Large intestine (tissue), 3 donors: ENCODE results near the gene KRTAP10-3. TPM values are rescaled to one million over a fixed set of nuclear protein-coding genes. Genes with fewer than 3 reads are reported as not detected.

Experiments used
- DNase-seq, 2 donors: peaks; one replicate each; pipeline versions ENCODE4 v3.0.0 to v3.0.0-alpha.2; 2013
- H3K27ac ChIP-seq: one replicate; pipeline ENCODE4 v1.5.1; 2013; ENCODE audit warnings: low read length
- H3K27me3 ChIP-seq: 2 replicates; pipeline ENCODE4 v1.6.1; 2013; ENCODE audit warnings: low read length; ENCODE audit not compliant: control insufficient read depth, insufficient read depth
- H3K36me3 ChIP-seq: 2 replicates; pipeline ENCODE4 v1.6.1; 2013; ENCODE audit warnings: low read length; ENCODE audit not compliant: control insufficient read depth, insufficient read depth
- H3K4me1 ChIP-seq: one replicate; pipeline ENCODE4 v1.6.1; 2013; ENCODE audit warnings: low read length; ENCODE audit not compliant: control insufficient read depth, insufficient read depth
- H3K4me3 ChIP-seq: one replicate; pipeline ENCODE4 v1.5.1; 2013; ENCODE audit warnings: low read length
- H3K9me3 ChIP-seq: one replicate; pipeline ENCODE4 v1.6.1; 2013; ENCODE audit warnings: mild to moderate bottlenecking, low read depth, low read length, moderate library complexity; ENCODE audit not compliant: control insufficient read depth
- WGBS: methylation state at CpG from one replicate; pipeline ENCODE4 v1.1.5; 2013; ENCODE audit warnings: low lambda C conversion rate; ENCODE audit not compliant: insufficient coverage; 5-methylcytosine and 5-hydroxymethylcytosine counted together
- polyA plus RNA-seq: library from polyadenylated mRNA; unstranded; fragments of 120-200 nt; gene quantifications from one replicate; pipeline ENCODE4 v1.2.1, GENCODE V29; 2013

Gene KRTAP10-3
- polyA plus RNA-seq, 1 donor = not detected

DNA sequence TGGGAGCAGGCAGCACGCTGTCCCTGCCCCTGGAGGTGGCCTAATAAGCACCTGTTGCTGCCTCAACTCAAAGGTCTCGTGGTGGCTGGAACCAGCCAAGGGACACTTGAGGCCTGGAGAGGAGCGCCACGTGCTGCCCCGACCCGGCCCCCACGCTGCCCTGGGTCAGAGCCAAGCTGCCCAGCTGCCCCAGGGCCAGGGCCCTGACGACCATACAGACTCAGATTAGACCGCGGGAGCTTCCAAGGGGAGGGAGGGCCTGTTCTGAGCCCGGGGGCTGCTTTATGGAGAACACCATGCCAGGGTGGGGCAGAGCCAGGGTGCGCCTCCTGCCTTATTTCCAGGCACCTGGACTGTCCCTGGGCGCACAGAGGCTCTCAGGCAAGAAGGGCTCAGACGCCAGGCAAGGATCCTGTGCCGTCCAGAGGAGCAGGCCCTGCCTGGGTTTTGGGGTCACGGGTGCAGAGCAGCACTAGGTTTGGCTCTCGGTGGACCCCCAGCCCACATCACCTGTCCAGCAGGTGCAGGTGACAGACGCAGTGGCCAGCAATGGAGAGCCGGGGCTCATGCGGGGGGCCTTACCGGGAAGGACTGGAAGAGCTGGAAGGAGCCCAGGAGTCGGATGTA is 37.2 kb downstream of the KRTAP10-3 start:
- DNase-seq = no peak
- no peak overlapping the region for H3K4me3 ChIP-seq
- no peaks in the 10 kb centered on the region for H3K4me1 ChIP-seq
- H3K9me3 ChIP-seq = peaks cover 3% of the 10 kb centered on the region
- WGBS = no CpG with 5 or more reads among the region's 22 CpGs
- H3K27ac ChIP-seq = no peak overlapping the region
- no peaks in the 10 kb centered on the region for H3K36me3 ChIP-seq
- no peaks in the 10 kb centered on the region for H3K27me3 ChIP-seq

DNA sequence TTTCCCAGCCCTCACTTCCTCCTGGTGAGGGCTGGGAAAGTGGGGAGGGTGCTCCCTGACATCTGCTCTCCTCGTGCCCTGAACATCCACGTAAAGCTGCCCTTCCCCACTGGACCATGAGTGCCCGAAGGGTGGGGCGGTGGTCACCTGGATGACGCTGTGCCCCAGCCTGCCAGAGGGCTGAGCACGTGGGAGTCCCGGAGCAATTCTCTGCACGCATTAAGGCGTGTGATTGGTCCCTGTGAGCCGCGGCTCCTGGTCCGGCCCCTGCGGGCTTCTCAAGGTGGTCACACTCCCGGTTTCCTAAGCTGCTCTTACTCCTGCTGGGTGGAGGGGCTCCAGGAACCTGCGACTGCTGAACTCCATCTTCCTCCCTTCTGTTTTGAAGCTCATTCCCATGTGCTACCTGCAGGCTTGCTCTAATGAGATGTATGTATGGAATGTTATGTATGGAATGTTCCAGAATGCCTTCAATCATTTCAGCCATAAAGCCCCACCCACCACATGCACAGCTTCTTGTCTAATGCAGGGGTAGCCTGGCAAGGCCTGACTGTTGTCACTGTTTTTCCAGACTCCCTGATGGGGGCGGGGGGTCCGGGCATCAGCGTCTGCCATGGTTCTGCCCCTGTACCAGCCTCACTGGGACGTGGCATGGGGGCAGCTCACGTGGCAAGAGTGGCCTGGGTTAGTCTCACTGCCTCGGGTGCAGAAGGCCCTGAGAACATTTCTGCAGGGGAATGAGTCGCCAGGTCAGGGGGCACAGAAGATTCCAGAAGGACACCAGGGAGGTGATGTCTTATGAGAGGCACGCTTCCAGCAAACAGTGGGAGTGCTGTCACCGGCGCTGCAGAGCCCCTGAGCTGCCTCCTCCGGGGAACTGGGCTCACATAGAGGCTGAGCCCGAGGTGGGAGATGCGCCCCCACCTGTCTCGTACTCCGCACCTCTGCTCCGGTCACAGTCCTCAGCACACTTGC is 38.0 kb downstream of the KRTAP10-3 start:
- DNase-seq = no peak
- Histone ChIP-seq H3K27me3 (no peaks in the 10 kb centered on the region), H3K4me3 (no peak overlapping the region), H3K9me3 (peaks cover 3% of the 10 kb centered on the region), H3K27ac (no peak overlapping the region), H3K4me1 (no peaks in the 10 kb centered on the region), H3K36me3 (no peaks in the 10 kb centered on the region)
- no CpG with 5 or more reads among the region's 31 CpGs for WGBS

DNA sequence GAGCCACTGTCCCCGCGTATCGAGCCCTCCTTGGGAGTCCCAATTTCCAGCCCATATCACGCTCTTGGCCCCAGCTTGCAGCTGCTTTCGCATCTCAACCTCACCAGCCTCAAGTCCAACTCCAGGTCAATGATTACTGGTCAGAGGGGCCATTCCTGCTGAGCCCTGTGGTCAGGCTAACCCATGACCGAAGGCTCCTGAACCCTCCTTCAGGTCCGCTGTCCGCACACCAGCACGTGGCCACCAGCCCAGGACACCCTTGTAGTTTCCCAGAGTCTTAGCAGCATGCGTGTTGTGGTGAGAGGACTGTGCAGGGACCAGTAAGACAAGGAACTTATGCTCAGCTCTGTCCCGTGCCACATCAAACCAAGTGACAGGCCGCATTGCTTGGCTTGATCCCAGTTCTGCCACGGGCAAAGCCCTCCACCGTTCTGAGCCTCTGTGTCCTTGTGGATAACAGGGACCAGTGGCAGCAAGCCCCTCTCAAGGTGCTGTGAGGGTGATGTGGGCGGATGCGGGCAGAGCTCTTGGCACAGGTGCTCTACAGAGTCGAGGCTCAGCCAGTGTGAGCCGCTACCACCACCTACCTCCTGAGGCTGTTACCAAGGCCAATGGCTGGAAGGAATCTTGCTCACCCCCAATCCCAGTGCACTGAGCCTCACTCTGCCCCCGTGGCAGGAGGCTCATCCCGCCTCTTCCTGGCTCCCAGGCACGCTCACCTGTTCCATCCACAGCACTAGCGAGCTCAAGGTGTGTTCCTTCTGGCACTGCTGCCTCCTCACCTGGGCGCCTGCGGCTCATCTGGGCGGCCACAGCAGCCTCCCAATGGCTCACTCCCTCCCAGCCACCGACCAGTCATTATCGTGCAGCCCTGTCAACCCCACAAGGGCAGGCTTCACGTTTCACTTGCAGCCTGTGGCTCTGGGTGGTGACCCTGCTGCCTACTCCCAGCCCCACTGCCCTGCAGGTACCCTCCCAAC is 39.0 kb downstream of the KRTAP10-3 start:
- Histone ChIP-seq H3K27ac (no peak overlapping the region), H3K36me3 (no peaks in the 10 kb centered on the region), H3K9me3 (peaks cover 3% of the 10 kb centered on the region), H3K4me3 (no peak overlapping the region), H3K27me3 (no peaks in the 10 kb centered on the region), H3K4me1 (no peaks in the 10 kb centered on the region)
- WGBS = no CpG with 5 or more reads among the region's 28 CpGs
- no peak for DNase-seq

DNA sequence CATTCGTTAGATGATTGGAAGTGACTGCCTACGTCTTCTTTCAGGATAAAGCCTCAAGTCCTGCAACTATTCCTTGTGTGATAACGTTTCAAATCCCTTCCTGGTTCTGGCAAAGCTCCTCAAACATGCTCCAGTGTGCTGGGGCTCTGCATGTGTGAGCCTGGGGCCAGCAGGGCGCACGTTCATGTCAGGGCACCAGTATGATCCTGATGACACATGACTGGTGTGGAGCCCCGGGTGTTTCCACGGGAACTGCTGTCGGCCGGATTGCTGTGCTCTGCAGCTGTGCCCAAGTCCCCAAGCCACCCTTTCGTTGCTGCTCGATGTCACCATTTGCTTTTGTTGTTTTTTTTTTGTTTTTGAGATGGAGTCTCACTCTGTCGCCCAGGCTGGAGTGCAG is 39.9 kb downstream of the KRTAP10-3 start:
- no peak for DNase-seq

DNA sequence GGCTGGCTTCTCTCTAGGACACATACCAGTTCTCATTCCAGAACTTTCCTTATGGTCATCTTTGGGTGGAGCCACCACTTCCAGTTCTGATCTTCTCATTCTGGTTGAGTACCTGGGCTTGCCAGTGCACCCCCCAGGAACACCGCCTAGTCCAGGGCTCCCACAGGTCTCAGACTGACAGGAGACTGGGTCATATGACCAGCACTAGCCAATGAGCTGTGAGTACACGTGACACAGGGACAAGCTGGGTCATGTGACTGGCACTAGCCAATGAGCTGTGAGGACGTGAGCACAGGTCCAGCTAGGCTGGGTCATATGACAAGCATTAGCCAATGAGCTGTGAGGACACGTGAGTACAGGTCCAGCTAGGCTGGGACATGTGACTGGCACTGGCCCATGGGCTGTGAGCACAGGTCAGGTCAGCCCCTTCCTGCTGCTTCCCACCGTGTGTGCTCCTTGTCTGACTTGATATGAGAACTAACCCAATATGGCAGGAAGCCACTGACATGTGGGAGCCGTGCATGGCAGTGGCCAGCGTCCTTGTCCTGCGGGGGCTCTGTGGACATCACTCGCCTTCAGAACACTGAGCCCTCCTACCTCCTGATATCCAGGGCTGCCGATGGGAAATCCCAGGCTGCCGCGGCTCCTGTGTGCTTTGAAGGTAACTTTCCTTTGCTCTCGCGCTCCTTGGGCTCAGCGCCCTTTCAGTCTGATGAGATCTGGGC is 41.3 kb downstream of the KRTAP10-3 start:
- Histone ChIP-seq H3K27me3 (no peaks in the 10 kb centered on the region), H3K36me3 (no peaks in the 10 kb centered on the region), H3K9me3 (no peaks in the 10 kb centered on the region), H3K4me3 (no peak overlapping the region), H3K27ac (no peak overlapping the region), H3K4me1 (no peaks in the 10 kb centered on the region)
- DNase-seq = peak in 1 of 2 donors; percentile 19
- WGBS = no CpG with 5 or more reads among the region's 15 CpGs

More for the DNA sequence above, 39.9 kb downstream of the KRTAP10-3 start:
- Histone ChIP-seq H3K9me3 (peaks cover 3% of the 10 kb centered on the region), H3K36me3 (no peaks in the 10 kb centered on the region), H3K27ac (no peak overlapping the region), H3K27me3 (no peaks in the 10 kb centered on the region), H3K4me1 (no peaks in the 10 kb centered on the region), H3K4me3 (no peak overlapping the region)
- no CpG with 5 or more reads among the region's 12 CpGs for WGBS

DNA sequence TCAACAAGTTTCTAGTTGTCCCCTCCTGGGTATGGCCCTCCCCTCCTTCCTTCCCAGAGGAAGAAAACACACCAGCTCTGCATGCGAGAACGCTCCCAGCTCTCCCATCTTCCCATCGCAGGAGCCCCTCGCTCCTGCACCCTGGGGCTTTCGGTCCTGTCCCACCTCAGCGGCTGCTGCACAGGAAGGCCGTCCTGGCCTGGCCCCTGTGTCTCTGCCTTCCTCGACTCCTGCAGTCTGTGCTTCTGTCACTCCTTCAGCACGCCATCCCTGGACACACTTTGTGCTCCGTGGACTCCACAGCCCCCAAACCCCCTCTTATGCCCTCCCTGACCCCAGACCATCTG is 41.8 kb downstream of the KRTAP10-3 start:
- Histone ChIP-seq H3K4me3 (no peak overlapping the region), H3K27ac (no peak overlapping the region), H3K9me3 (no peaks in the 10 kb centered on the region), H3K27me3 (no peaks in the 10 kb centered on the region), H3K4me1 (no peaks in the 10 kb centered on the region), H3K36me3 (no peaks in the 10 kb centered on the region)
- no peak for DNase-seq
- WGBS = no CpG with 5 or more reads among the region's 10 CpGs

DNA sequence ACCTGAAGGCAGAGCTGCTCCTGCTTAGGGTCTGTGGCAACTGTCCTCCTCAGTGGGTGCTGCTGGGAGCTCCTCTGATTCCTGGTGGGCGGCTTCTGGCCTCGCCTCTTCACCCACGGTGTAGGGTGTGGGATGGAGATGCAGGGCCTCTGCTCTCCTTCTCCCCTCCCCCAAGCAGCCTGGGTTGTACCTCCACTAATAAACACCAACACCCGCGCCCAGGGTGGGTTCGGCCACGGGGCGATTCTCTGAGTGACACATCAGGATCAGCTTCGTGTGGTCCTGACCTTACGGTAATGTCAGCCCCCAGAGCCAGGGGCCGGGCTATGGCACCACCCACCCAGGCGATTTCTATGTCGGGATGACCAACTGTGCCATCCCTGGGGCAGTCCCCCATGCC is 42.3 kb downstream of the KRTAP10-3 start:
- Histone ChIP-seq H3K27me3 (no peaks in the 10 kb centered on the region), H3K9me3 (no peaks in the 10 kb centered on the region), H3K27ac (no peak overlapping the region), H3K4me1 (no peaks in the 10 kb centered on the region), H3K36me3 (no peaks in the 10 kb centered on the region), H3K4me3 (no peak overlapping the region)
- WGBS = no CpG with 5 or more reads among the region's 13 CpGs
- no peak for DNase-seq

DNA sequence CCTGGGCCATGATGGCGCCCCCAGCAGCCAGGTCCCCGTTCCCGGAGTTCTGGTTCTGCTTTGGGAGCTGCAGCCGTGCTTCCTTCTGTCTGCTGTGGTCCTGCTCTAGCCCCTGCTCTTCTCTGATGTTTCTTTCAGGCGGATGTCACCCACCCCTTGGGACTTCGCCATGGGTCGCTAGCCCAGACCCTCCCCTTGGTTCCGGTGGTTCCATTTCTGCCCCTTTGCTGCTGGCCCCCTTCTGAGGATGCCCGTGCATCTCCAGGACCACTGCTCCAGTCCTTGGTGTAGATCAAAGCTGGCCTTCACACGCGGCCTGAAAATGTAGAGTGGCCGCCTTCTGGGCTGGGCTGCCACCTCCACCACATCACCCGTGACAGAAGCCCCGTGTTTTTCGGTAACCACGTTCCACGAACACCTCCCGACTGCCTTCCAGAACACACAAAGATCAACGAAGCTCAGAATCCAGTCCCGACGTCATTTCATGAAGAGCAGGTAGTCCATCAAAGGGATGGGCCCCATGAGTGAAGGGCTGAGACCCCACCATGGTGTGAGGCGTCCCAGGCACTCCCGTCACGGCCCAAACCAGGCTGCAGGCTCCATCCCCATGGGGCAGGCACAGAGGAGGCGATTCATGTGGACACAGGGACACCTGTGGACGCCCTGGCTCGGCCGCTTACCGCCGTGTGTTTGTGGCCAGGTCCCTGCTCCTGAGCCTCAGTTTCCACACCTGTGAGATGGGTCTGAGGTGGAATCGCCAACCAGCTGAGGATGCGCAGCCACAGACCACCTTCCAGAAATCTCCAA is 43.0 kb downstream of the KRTAP10-3 start:
- Histone ChIP-seq H3K4me1 (no peaks in the 10 kb centered on the region), H3K27me3 (no peaks in the 10 kb centered on the region), H3K9me3 (no peaks in the 10 kb centered on the region), H3K27ac (no peak overlapping the region), H3K4me3 (no peak overlapping the region), H3K36me3 (no peaks in the 10 kb centered on the region)
- no peak for DNase-seq
- WGBS = no CpG with 5 or more reads among the region's 32 CpGs

DNA sequence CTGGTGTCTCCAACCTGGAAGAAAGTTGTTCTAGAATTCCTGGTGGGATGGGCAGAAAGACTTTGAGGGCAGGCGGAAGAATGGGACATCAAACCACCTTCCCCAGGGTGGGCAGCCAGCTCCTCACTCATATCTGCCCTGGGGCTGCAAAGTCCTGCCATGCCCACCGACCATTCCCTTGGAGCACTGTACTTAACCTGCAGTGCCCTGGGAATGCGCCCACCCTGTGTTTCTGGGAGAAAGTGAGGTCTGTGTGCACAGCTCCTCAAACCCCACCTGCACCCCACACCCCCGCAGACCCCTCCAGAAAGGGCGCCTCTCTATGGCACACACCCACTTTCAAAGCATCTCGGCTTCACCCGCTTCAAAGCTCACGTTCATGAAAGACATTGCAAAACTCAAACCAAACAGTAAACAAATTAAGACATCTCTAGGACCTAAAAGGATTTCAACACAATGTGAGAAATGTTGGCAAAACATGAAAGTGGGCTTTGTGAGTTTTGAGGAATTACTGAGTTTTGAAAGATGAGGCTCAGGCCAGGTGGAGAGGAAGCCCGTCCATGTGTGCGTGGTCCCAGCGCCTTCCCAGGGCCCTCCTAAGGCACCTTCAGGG is 43.7 kb downstream of the KRTAP10-3 start:
- no peak for DNase-seq
- Histone ChIP-seq H3K4me3 (no peak overlapping the region), H3K9me3 (no peaks in the 10 kb centered on the region), H3K36me3 (no peaks in the 10 kb centered on the region), H3K4me1 (peaks cover 6% of the 10 kb centered on the region), H3K27ac (no peak overlapping the region), H3K27me3 (no peaks in the 10 kb centered on the region)
- no CpG with 5 or more reads among the region's 11 CpGs for WGBS
